HG03108 (cell line): ENCODE data around the gene ATXN7L1.
A peak's percentile ranks its signal among the peaks of the same experiment; 100 is the strongest.

ENCODE experiments used
- ATAC-seq: cut with Tn5 transposase; IDR thresholded peaks from one replicate; pipeline ENCODE4 v1.9.1; 2021; ENCODE audit warnings: moderate library complexity; ENCODE audit not compliant: unreplicated experiment

ATXN7L1 gene

DNA sequence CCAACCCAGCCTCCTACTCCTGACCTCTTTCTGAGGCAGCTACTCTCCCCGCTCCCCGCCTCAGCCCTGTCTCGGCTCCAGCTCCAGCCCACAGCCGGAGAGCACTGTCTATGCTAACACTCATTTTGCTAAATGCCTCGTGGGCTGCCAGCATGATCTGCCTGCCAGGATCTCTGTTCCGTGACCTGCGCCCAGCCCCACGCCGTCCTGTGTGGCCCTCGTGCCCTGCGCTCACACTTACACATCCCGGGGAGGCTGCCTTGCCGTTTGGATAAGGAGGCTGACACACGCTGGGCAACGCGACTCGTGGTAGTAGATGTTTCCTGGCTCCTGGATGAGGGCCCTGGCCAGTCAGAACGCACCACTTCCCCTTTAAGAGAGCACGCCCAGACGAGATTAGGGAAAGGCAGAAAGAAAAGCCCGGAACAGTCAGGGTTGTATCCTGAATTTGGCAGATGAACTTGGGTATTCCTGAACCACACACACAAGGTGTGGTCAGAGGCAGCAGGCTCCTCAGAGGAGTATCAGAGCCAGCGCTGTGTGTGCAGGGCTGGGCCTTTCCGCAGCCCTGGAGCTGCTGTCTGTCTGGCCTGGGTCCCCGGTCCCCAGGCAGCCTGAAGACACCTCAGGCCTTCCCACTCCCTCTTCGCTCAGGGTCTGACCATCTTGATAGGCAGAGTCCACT is 197.4 kb downstream of the ATXN7L1 start:
- peak; percentile 57 for ATAC-seq

DNA sequence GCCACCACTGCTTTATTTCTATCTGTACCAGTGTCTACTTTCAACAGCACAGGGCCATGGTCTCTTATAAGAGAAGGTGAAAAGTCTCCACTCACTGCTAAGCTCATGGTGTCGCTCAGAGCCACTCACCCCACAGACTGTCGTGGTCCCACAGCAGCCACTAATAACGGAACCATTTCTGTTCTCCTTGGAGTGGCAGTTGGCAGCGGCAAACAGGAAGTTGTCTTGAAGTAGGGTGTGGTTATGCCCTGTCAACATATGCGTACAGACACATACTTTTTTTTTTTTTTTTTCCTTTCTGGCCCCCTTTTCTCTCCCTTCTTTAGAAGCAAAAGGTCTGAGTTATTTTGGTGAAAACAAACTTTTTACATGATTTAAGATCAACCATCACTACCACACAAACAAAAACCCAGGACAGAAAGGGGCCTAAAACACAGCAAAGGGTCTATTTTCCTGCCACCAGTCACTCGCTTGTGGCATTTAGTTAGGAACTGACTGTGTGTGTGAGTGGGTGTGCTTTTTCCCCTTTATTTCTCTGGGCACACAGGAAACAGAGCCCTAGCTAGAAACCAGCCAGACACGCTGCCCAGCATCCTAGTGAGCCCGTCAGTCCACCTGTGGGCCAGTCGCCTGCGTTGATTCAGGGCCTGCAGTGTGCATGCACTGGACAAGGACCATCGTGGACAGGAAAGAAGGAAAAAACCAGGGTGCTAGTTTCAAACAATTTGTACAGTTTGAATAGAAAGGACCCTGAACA is 198.4 kb downstream of the ATXN7L1 start:
- ATAC-seq: peak; percentile 47

DNA sequence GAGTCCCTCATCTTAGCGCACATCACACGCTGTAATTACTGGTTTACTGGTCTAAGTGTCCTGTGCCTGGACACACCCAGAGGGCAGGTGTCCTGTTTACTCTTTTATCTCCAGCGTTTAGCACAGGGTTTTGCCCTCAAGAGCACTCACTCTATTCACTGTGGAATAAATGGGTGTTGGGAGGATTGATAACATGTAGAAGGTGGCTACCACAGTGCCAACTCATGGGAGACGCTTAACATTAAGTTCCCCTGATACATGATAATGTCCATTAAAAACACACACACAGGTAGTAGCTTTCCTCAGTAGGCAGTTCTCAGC is 199.0 kb downstream of the ATXN7L1 start:
- no peak for ATAC-seq

- ATAC-seq: no peak
These were observed 200.4 kb downstream of the ATXN7L1 start for GRCh38 chr7:105675934-105676371.

GRCh38 chr7:105674200-105674920 is 202.0 kb downstream of the ATXN7L1 start:
- ATAC-seq: no peak

DNA sequence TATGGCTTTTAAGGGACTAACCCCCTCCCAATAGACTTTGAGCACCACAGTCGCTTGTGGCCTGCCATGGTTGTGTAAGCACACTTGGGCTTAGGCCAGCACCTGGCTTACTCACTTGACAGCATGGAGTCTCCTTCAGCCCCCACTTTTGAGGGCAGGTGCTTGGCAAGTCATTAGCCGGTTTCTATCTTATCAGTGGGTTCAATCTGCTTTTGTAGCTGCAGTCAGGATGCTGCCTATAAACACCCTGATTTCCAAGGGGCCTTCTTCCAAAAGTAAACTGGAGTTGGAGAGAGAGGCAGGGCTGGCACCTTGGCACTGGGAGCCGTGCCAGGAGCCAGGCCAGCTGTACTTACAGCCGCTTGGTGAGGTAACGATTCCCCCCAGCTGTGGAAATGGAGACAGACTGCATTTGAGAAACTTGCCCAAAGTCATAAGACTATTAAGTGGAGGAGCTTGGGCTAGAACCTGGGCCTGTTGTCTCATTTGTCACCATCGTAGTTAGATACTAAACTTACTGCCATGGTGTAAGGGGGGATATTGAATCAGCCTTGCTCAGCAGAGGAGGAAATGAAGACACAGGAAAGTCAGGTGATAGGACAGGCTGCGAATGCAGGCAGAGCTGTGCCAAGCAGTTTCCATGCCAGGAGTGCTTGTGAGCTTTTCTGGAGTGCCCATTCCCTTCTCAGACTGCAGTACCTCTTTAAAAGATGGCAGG is 202.9 kb downstream of the ATXN7L1 start:
- ATAC-seq: no peak

- no peak for ATAC-seq
These were observed 203.6 kb downstream of the ATXN7L1 start for GRCh38 chr7:105672801-105673200.

GRCh38 chr7:105666324-105666723 is 210.1 kb downstream of the ATXN7L1 start:
- no peak for ATAC-seq

GRCh38 chr7:105665684-105666083 is 210.7 kb downstream of the ATXN7L1 start:
- no peak for ATAC-seq

- no peak for ATAC-seq
These were observed 211.4 kb downstream of the ATXN7L1 start for GRCh38 chr7:105664816-105665525.

DNA sequence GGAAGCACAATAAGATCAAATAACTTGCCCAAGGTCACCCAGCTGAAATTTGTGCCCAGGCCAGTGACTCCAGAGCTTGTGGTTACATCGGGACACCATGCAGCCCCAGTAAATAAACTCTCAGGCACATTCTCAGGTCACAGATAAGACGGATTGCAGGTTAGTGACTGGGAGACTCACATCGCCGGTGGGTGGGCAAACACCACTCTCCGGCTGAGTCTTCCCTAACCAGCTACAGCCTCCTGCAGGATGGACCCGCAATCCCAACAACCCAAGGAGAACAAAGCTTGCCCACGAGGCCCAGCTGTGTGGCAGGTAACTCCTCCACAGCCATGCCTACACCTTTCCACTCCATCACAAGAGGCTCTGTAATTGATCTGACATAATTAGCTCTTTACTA is 213.4 kb downstream of the ATXN7L1 start:
- no peak for ATAC-seq

DNA sequence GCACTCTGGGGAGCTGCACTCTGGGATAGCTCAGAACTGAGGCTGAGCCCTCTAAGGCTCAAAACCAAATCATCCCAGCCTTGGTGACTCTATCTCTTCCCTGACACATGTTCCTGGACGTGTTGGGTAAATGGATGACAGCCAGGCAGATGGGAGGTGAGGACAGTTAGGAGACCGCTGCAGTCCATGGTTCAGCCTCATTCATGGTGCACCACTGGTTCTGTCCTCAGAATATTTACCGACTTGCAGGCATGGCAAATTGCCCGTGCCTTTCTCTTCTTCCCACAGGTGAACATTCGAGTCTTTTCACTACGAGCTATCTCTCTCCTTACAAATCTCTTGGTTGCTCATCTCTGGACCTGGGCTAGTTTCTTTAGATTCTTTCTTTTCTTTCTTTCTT is 214.8 kb downstream of the ATXN7L1 start:
- ATAC-seq: no peak

DNA sequence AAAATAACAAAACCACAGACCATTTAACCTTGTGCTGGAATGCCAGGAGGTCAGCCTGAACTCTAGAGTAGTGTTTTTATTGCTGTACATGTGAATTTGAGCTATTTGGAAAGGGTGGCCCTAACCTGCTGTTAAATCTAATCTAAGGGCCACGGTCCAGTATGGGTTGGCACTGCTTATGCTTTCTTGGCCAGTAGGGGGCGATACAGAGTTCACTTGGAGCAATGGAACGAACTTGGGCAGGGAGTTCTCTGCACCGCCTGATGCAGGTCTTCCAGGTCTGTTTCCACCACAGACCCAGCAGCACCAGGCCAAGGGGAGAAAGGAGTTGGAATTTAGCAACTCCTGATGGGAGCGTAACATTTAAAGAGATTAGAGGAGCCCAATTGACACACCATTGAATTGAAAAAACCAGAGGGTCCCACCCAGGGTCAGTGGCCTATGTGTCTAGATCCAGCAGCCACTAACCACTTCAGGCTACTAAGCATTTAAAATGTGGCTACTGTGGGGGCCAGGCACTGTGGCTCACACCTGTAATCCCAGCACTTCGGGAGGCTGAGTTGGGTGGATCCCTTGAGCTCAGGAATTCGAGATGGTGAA is 219.4 kb downstream of the ATXN7L1 start:
- ATAC-seq: no peak

DNA sequence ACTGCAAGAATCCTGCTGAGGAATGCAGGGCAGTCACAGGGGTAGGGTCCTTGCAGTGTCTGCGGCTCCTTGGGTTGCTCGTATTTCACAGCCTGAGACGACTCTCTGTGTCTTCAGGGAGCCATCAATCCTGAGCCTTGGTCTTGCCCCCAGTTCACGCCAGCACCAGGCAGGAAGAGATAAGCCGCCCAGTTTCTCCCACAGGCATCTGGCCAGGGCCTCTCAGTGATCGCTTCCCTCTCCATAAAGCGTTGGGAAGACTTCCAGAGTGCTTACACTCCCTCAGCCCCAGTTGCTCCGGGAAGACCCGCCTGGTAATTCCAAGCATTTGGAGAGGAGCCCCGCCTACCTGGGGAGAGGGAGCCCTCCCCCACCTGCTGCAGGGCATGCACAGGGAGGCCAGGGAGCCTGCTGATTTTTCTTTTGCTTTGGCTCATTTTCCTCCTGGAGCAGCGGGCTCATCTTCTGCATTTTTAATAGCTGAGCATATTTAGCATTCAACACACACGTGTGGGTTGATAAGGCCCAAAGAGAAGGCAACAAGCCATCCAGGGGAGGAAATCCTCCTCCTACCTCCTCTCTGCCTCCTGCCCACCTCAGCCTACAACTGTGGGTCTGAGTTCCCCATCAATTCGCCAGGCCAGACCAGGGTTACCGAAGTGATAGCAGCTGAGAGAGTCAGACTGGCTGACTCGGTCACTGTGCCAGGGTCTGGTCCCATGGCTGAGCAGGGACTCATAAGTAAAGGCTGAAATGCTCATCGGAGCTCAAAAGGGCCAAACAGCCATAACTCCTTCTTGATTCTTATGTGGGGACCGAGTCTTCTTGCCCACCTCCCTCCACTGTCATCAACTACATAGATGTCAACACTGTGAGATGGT is 220.7 kb downstream of the ATXN7L1 start:
- ATAC-seq: no peak

GRCh38 chr7:105655067-105655466 is 221.3 kb downstream of the ATXN7L1 start:
- no peak for ATAC-seq

- ATAC-seq: no peak
These were observed 222.2 kb downstream of the ATXN7L1 start for GRCh38 chr7:105654095-105654686.

- ATAC-seq: no peak
These were observed 222.9 kb downstream of the ATXN7L1 start for GRCh38 chr7:105653441-105654005.

GRCh38 chr7:105652359-105652993 is 223.9 kb downstream of the ATXN7L1 start:
- ATAC-seq: no peak
